H7 (cell line): ENCODE measurements around the gene CYS1. TPM values are rescaled to one million over a fixed set of nuclear protein-coding genes. Genes with fewer than 3 reads are reported as not detected.
A peak's percentile ranks its signal among the peaks of the same experiment; 100 is the strongest.

Experiments used
- DNase-seq: peaks from one replicate; pipeline ENCODE4 v3.0.0; 2012
- H3K27me3 ChIP-seq: 2 replicates; pipeline ENCODE4 v1.6.0; 2011; ENCODE audit warnings: mild to moderate bottlenecking, low read length; ENCODE audit not compliant: control insufficient read depth, insufficient read depth
- H3K36me3 ChIP-seq: replicated peaks from 2 replicates; pipeline ENCODE4 v1.5.1; 2011; ENCODE audit warnings: low read length; ENCODE audit not compliant: control insufficient read depth, insufficient read depth
- H3K4me3 ChIP-seq: 2 replicates; pipeline ENCODE4 v1.5.1; 2011; ENCODE audit warnings: low read depth, mild to moderate bottlenecking, control low read depth, low read length, moderate library complexity; ENCODE audit not compliant: insufficient read depth
- total RNA-seq: library from RNA; depleted of rRNA; stranded (reverse); fragments of >200 nt; shearing (Covaris generic); gene quantifications from 2 replicates; pipeline ENCODE4 v1.2.3, GENCODE V29; 2014

The CYS1 gene
- total RNA-seq, 1 experiment from 2014 or later, result 0.24 TPM

DNA sequence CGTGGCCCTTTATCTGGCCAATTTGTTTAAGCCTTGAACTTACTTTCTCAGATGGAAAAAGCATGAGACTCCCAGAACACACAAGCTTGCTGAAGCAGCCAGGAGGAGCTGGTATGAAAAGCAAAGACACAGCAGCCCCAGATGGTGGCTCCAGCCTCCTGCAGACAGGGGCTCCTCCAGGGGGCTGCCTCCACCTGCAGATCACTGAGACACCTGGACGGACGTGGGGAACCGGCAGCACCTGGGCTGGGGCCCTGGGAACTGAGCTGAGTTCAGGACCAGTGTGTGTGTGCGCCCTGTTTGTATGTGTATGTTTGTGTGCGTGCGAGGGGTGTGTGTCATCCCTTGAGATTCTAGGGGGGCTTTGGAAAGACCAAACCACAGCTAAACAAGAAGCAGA is 8.6 kb downstream of the CYS1 start:
- Histone ChIP-seq H3K4me3 (no peak overlapping the region), H3K36me3 (no peaks in the 10 kb centered on the region), H3K27me3 (peaks cover 4% of the 10 kb centered on the region; the same call in 1 of the 2 replicates)
- peak; percentile 62 for DNase-seq

DNA sequence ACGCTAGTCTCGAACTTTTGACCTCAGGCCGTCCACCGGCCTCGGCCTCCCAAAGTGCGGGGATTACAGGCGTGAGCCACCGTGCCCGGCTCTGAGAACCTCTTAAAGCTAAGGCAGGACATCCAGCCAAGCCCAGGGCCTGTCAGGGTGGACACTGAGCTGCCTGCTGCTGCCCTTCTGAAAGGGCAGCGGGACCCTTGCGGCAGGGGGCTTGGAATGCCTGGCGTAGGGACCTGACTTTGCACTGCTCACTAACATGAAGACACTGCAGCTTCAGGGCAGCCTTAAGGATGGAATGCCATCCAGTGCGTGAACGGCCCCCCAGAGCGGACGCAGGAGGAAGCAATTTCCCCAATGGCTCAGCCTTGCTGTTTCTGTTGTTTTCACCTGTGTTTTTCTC is 9.0 kb downstream of the CYS1 start:
- Histone ChIP-seq H3K27me3 (peaks cover under 1% of the 10 kb centered on the region; the same call in 1 of the 2 replicates), H3K4me3 (no peak overlapping the region), H3K36me3 (no peaks in the 10 kb centered on the region)
- DNase-seq, result no peak

DNA sequence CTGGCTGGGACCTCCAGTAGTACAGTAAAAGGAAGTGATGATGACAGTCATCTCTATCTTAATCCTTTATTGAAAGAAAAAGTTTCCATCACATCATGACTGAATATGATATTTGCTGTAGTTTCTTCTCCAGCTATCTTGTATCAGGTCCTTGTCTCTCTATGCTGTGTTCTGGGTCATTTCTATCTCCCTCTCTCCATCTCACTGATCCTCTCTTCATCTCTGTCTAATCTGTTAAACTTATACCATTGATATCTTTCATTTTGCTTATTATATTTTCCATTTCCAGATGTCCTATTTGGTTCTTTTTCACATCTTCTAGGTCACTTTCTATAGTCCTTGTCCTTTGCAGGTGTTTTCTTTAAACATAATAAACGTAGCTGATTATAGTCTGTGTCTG is 12.3 kb downstream of the CYS1 start:
- Histone ChIP-seq H3K36me3 (no peaks in the 10 kb centered on the region), H3K4me3 (no peak overlapping the region), H3K27me3 (no peaks in the 10 kb centered on the region)
- no peak for DNase-seq

DNA sequence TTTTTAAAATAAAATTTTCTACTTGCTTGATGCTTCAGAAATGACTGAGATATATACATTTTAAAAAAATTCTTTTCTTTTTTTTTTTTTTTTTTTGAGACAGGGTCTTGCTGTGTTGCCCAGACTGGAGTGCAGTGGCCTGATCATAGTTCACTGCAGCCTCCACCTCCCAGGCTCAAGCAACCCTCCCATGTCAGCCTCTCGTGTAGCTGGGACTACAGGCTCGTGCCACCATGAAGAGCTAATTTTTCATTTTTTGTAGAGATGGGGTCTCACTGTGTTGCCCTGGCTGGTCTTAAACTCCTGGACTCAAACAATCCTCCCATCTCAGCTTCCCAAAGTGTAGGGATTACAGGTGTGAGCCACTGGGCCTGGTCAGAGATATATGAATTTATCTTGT is 12.9 kb downstream of the CYS1 start:
- H3K27me3 ChIP-seq, result no peaks in the 10 kb centered on the region
- DNase-seq, result no peak
- no peaks in the 10 kb centered on the region for H3K36me3 ChIP-seq
- no peak overlapping the region for H3K4me3 ChIP-seq

DNA sequence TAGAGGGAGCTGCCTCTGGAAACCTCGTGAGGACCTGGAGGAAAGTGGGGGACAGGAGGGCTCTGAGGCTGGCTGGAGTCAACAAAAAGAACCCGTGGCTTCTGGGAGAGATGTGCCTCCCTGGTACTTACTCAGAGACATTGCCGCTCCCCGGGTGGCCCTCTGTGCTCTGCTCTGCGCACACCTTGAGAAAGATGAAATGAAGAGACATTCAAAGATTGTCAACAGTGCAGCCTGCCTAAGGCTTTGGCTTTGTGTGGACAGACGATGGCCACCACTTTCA is 14.5 kb downstream of the CYS1 start:
- Histone ChIP-seq H3K27me3 (no peaks in the 10 kb centered on the region; the same call in 1 of the 2 replicates), H3K4me3 (no peak overlapping the region), H3K36me3 (no peaks in the 10 kb centered on the region)
- no peak for DNase-seq

DNA sequence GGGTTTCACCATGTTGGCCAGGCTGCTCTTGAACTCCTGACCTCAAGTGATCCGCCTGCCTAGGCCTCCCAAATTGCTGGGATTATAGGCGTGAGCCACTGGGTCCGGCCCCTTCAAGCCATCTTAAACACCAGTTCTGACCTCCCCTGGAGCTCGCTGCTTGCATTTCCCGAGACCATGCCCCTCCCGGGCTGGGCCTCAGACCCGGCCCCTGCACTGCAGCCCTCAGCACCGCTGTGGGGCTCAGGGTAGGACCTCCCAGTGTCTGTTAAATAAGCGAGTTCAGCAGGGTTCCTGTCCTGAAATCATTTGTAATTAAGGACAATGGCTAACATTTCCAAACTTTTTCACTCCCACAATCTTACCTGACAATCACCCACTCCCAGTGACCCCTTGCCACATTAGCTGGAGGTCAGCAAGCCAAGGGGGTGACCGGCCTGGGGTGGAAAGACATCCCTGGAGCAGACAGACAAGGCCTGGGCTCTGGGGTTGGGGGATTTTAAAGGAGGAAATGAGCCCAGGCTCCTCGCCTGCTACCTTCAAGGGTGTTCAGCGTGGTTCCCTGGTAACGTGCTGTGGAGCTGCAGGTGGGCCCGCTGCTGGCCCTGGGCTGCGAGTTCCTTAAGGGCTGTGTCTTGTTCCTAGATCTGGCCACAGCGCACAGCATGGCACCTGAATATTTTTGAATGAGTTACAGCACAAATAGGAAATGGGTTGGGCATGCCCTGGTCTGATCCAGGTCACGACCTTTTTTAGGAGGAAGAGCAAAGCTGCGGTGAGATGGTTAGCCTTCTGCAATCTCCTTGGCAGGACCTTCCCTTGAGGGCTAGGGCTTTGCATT is 15.1 kb downstream of the CYS1 start:
- H3K36me3 ChIP-seq, result no peaks in the 10 kb centered on the region
- peak; percentile 77 for DNase-seq
- H3K4me3 ChIP-seq, result no peak overlapping the region
- H3K27me3 ChIP-seq, result no peaks in the 10 kb centered on the region; the same call in 1 of the 2 replicates

GRCh38 chr2:10063566-10063965 is 16.6 kb downstream of the CYS1 start:
- no peak for DNase-seq
- Histone ChIP-seq H3K27me3 (no peaks in the 10 kb centered on the region; the same call in 1 of the 2 replicates), H3K4me3 (no peak overlapping the region)

DNA sequence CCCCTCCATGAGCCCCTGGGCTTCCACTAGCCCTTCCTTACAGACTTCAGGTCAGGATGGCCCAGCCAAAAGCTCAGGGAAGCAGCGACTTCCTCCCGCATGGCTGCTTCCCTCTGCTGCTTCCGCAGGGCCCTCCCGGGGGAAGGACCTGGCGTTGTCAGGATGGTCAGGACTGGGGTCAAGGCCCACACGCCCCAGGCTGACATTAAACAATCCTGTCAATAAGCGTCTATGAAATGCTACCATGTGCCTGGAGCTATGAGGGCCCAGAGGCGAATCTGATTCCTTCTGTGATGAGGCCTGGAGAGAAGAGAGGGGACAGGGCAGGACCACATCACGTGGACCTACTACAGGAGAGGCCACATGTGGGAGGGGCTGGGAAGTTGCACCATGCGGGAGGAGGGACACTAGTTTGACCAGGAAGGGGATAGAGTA is 17.3 kb downstream of the CYS1 start:
- no peak for DNase-seq
- Histone ChIP-seq H3K4me3 (no peak overlapping the region), H3K27me3 (no peaks in the 10 kb centered on the region; the same call in 1 of the 2 replicates)

More at GRCh38 chr2:10063566-10063965, 16.6 kb downstream of the CYS1 start:
- H3K36me3 ChIP-seq, result no peaks in the 10 kb centered on the region

DNA sequence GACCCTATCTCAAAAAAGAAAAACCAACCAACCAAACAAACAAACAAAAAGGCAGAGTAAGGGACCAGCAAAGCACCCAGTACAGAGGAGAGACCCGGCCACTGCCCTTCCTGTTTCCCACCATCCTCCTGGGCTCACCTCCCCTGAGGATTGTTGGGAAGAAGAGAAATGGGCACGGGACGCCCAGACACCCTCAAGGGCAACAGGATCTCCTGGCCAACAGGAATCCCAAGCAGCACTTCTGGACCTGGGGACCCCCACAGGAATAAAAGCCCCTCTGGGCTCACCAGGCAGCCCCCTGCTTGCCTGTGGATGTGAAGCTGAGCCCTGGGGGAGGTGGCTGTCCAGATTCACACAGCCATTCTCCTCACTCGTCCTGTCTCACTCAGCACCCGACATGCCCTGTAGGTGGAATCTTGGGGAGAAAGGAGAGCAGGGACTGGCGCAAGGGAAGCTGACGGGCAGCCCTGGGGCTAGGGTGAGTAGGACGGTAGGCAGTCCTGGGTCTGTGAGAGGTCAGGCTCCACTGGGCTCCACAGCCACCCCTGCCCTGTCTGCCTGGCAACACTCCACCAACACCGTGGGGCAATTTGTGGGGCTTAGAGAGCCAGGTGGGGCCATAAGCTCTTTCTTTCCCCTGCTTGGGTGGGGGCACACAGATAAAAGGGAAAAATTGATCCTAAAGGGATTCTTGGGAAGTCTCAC is 18.8 kb downstream of the CYS1 start:
- no peak overlapping the region for H3K4me3 ChIP-seq
- no peaks in the 10 kb centered on the region for H3K36me3 ChIP-seq
- H3K27me3 ChIP-seq, result no peaks in the 10 kb centered on the region; the same call in 1 of the 2 replicates
- no peak for DNase-seq

More for the DNA sequence above, 17.3 kb downstream of the CYS1 start:
- no peaks in the 10 kb centered on the region for H3K36me3 ChIP-seq

GRCh38 chr2:10059552-10060335 is 20.5 kb downstream of the CYS1 start:
- Histone ChIP-seq H3K36me3 (no peaks in the 10 kb centered on the region), H3K27me3 (no peaks in the 10 kb centered on the region; the same call in 1 of the 2 replicates), H3K4me3 (no peak overlapping the region)
- no peak for DNase-seq

DNA sequence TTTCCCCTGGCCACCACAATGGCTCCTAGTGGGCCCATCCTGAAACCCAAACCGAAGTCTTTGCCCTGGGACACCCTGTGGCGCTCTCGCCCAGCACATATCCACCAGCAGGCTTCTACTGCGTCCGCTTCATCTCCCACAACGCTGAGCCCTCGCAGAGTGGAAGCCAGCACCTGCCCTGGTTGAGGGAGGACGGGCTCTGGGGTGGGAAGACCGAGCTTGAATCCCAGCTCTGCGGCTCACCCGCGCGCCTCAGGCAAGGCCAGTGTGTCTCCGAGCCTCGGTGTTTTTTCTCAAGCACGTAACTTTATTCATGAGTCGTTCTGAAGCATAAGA is 21.2 kb downstream of the CYS1 start:
- no peak overlapping the region for H3K4me3 ChIP-seq
- H3K36me3 ChIP-seq, result no peaks in the 10 kb centered on the region
- peak; percentile 66 for DNase-seq
- no peaks in the 10 kb centered on the region; the same call in 1 of the 2 replicates for H3K27me3 ChIP-seq

- no peaks in the 10 kb centered on the region for H3K36me3 ChIP-seq
- no peaks in the 10 kb centered on the region; the same call in 1 of the 2 replicates for H3K27me3 ChIP-seq
- peak; percentile 70 for DNase-seq
These were observed 21.8 kb downstream of the CYS1 start for GRCh38 chr2:10058251-10059015.

DNA sequence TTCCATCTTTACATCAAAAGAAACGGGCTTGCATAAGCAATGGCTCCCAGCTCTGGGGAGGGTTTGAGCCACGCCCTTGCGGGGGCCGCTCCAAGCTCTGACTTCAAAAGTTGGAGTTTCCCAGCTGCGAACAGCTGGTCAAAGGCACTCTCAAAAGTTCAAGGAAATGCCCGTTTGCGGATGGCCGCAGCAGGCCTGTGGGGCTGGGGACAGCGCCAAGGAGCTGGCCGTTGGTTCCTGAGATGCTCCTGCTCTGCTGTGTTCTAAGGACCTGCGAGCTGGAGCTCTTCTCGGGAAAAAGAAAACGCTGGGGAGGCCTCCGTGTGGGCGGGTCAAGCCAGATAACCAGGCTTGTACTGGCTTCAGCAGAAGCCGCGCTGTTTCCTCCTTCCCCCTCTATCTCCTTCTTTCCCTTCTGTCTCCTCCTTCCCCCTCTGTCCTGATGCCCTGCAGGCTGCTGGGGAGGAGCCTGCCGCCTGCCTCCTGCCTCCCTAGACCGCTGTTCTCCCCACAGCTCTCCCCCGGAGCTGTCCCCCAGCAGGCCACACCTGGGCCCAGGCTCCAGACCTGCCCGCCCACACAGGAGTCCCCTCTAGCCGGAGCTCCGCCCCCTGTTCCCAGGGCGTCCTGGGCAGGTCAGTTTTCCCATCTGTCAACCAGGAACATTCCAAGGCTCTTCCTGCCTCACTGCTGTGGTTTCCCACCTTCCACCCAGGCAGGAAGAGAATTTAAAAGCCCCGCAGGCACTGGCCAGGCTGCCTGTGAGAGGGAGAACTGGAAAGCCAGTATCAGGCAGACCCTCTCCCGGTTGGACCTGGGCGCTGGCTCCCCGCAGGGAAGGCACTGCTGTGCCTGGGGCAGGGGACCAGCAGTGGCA is 22.7 kb downstream of the CYS1 start:
- Histone ChIP-seq H3K4me3 (peak overlapping the region; percentile 39), H3K27me3 (no peaks in the 10 kb centered on the region; the same call in 1 of the 2 replicates)

More at GRCh38 chr2:10058251-10059015, 21.8 kb downstream of the CYS1 start:
- H3K4me3 ChIP-seq, result no peak overlapping the region

More for the DNA sequence above, 22.7 kb downstream of the CYS1 start:
- peak; percentile 98 for DNase-seq
- H3K36me3 ChIP-seq, result no peaks in the 10 kb centered on the region
